Thyroid gland (tissue), 4 donors: ENCODE results near the gene ZSWIM5.

Experiments used
- POLR2A ChIP-seq, 2 donors: fragments of 450-650 bp; IDR thresholded peaks; one replicate each; pipeline ENCODE4 v1.6.1; 2017; ENCODE audit warnings: antibody characterized with exemption in 2 of 2, mild to moderate bottlenecking in 2 of 2, moderate library complexity in 1 of 2
- TF ChIP-seq, protein P1 (sequence below), 6 experiments: fragments of 200-600 bp in 3 of 6; fragments of 450-650 bp in 3 of 6; sonication (generic) in 3 of 6; IDR thresholded peaks; one replicate each; pipeline ENCODE4 v1.5.1; 2016 to 2019; ENCODE audit warnings: antibody characterized with exemption in 6 of 6, mild to moderate bottlenecking in 2 of 6, inconsistent platforms in 1 of 6, moderate library complexity in 1 of 6

DNA sequence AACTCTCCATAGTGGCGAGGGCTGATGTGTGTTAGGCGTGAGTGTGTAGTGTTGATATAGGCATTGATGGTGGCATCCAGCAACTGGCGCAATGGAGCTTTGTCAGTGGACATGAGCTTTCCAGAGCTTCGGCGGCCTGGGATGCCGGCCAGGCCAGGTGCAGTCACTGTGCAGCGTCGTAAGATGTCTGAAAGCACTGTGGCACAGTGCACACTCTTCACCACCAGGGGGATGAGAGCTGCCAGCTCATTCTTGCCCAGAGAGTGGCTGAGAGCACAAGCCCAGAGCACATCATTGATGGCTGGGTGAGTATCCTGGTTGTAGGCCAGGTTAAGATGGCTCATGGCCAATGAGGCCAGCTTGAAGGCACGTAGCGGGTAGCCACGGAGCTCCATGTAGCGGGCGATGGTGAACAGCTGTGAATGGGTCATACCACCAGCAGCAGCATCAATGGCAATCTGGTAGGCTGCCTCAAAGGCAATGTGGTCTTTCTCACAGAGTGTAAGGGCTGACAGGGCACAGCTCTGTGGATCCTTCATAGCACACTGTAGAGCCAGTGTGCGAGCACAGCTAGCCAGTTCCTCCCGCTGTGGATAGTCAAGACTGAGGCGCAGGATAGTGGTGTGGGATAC lies 187.7 kb downstream of the ZSWIM5 start:
- TF ChIP-seq, protein P1, sequence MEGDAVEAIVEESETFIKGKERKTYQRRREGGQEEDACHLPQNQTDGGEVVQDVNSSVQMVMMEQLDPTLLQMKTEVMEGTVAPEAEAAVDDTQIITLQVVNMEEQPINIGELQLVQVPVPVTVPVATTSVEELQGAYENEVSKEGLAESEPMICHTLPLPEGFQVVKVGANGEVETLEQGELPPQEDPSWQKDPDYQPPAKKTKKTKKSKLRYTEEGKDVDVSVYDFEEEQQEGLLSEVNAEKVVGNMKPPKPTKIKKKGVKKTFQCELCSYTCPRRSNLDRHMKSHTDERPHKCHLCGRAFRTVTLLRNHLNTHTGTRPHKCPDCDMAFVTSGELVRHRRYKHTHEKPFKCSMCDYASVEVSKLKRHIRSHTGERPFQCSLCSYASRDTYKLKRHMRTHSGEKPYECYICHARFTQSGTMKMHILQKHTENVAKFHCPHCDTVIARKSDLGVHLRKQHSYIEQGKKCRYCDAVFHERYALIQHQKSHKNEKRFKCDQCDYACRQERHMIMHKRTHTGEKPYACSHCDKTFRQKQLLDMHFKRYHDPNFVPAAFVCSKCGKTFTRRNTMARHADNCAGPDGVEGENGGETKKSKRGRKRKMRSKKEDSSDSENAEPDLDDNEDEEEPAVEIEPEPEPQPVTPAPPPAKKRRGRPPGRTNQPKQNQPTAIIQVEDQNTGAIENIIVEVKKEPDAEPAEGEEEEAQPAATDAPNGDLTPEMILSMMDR (IDR thresholded peaks at IDR 0.05) = peak; percentile 68 to 95 (median 88)
- no peak for TF ChIP-seq POLR2A (IDR thresholded peaks at IDR 0.05)
